HG03558 (cell line): ENCODE data around the gene ADAM11.

ENCODE experiments used
- ATAC-seq: cut with Tn5 transposase; IDR thresholded peaks from one replicate; pipeline ENCODE4 v1.9.1; 2021; ENCODE audit warnings: moderate number of reproducible peaks; ENCODE audit not compliant: unreplicated experiment; ENCODE audit errors: extremely low read depth

ADAM11 gene

DNA sequence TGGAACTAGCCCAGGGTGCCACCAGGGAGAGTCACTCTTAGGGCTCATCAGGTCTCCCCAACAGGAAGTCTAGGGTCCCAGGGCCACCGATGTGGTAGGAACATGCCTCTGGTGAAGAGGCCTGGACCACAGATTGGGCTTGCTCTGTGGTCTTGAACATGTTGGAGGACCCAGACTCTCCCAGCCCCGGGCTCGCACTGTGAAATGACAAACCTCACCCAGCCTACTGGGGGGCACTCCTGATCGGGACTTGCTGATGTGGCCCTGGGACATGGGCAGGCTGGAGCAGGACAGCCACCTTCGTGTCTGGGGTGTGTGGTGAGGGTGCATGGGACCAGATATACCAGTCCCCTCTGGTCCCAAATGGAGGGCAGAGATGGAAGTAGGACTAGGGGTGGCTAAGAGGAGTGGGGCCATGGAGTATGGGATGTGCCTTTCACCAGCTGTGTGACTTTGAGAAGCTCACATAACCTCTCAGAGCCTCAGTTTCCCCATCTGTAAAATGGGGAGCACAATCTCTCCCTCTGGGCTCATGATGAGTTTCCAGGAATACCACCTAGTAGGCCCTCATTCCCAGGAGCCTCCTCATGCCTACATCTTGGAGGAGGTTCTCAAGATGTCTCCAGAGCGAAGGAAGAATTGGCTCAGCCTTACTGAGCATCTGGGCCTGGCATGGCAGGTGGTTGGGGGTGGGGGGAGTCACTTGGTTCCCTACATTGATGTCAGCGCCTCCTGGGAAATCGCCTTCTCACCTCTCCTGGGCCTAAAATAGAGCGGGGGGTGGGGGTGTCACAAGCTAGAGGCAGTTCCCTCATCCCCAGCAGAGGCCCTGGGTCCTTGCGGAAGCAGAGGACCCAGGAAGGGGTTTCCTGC, 1.5 kb upstream of the ADAM11 start:
- no peak for ATAC-seq

DNA sequence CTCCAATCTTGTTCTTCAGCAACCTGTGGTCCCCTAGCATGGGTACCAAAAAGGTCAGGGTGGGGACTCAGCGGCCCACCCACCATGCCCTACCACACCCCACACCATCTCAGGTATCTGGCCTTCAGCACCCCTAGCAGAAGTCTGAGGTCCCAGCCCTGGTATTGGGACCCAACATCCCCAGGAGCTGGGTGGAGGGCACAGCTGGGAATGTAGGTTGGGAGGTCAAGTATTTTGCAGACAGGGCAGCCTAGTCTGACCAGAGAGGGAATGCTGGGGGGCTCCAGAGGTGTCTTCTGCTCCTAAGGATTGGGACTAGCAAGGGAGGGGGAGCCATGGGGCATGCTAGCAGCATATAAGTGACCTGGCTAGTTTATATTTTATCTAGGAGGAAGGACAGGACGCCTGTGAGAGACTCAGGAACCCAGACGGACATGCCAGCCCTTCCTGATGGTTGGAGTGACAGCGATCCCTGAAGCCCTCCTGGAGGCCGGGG, 822 bp upstream of the ADAM11 start:
- ATAC-seq: no peak

DNA sequence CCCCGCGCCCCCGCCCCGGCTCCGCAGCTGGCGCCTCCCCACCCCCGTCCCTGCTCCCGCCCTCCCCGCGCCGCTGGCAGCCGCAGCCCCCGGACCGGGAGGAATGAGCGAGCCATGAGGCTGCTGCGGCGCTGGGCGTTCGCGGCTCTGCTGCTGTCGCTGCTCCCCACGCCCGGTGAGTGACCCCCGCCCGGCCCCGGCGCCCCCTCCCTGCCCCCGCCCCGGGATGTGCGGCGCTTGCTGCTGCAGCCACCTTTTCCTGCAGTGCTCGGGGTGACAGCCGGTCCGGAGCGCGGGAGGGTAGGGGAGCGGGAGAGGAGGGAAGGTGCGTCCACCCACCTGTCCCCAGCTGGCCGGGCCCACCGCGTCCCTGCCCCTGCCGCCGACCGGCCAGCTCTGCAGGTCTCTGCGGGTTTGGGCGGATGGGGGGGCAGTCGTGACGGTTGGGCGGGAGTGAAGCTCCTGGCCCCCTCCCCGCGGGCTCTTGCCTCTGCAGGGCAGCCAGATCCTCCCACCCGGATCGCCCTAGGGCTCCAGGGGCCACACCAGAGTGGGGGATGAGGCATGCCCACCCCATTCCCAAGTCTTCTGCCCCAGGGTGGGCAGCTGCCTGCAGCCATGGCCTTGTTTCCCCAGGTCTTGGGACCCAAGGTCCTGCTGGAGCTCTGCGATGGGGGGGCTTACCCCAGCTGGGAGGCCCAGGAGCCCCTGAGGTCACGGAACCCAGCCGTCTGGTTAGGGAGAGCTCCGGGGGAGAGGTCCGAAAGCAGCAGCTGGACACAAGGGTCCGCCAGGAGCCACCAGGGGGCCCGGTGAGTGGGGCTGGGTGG, 513 bp downstream of the ADAM11 start:
- ATAC-seq: no peak

DNA sequence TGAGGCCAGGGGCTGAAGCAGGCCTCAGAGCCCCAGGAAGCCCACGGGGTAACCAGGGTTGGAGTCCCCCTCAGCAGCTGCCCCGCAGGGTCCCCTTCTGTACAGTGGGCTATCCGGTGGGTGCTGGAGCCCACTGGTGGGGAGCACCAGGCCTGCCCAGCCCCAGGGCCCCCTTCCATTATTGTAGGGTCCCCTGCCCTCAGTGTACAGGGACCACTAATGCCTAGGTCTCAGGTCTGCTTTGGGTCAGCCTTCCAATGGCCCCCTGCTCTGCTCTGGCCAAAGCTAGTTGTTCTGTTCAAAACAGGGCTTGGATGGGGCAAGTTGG, 1.1 kb downstream of the ADAM11 start:
- no peak for ATAC-seq

DNA sequence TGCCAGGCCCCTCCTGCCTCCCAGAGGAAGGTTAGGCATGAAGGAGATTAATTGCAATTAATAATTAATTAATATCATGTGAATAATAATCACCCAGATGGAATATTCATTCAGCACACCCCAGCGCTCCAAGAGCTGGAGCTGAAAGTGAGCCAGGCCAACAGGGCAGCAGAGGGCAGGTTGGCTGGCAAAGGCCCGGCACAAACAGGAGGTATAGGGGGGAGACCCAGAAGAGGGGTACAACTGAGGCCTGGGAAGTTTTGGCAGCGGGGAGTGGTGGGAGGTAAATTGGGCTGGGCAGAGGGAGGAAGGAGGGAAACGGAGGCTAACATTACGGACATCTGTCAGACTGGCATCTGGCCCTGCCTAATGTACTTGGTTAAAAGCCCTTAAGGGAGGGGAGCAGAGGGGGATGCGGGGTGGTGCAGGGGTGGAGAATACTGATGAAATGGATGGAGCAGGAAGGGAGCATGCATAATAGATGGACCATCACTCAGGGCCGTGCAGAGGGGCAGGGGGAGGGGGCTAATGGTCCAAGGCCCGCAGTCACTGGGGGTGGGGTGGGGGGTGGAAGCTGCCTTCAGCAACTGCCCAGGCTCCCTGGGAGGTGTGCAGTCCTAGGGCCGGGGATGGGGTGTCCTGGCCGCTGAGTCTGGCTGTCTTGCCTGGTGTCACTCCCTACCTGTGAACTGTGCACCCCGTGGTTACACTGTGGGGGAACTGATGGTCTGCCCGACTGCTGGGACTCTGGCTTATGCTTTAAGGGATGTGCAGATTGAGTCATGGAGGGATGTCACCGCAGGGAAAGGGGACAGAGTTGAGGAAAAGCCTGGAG, 1.9 kb downstream of the ADAM11 start:
- ATAC-seq: no peak

DNA sequence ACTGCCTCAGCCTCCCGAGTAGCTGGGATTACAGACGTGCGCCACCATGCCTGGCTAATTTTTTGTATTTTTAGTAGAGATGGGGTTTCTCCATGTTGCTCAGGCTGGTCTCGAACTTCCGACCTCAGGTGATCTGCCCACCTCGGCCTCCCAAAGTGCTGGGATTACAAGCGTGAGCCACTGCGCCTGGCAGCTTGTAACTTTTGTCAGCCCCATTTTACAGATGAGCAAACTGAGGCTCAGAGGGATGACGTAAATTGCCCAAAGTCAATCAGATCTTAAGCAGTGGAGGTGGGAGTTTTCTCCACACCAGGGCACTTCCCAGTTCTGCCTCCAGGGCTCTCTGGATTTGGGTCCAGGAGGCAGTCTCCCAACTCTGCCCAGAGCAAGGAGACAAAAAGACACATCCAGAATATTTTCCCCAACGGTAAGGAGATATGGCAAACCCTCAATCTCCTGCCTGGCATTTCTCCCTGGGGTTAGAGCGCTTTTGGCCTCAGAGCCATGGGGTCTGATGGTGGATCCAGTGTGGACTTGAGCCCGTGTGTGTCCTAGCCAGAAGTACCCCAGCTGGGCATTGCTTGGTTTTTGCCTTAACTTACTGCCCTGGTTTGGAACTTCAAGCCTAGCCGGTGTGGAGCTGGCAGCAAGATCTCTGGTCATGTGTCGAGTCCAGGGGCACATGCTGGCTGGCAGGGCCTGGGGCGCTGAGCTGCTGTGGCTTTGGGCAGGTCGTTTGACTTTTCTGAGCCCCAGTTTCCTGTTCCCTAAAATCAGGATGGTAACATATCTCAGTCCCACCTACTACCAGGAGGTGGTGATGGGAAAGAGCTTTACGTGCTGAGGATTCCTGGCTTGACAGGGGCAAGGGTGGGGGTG, 3.4 kb downstream of the ADAM11 start:
- ATAC-seq: no peak

DNA sequence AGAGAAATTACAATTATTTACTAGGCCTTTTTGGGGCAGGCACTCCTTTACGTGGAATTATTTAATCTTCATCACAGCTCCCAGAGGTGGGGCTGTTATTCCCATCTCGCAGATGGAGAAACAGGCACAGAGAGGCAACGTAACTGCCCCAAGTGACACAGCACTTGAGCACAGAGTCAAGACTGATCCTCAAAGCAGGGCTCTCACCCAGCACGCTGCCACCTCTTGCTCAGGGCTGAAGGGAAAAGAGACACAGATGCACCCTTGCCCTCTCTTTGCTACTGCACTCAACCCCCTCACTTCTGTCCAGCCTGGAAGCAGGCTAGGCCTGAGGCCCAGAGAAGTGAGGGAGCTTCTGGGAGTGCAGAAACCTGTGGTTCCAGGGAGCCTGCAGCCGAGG, 4.4 kb downstream of the ADAM11 start:
- ATAC-seq: no peak

DNA sequence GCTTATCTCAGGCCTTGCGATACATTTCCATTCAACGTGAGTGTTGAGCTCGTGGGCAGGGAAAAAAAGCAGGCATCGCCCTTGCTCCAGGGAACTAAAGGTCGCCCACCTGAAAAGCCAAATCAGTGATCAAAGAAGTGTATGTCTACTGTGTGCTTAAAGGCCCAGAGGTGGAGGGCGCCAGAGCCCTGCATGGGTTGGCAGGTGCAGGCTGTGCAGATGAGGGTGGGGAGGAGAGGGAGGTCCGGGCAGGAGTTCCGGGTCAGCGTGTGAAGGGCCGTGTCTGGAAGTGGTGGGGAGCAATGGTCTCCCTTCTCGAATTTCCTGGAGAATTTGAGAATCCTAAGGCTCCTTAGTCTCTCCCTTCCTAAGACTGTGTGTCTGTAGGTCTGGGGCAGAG, 7.2 kb downstream of the ADAM11 start:
- ATAC-seq: no peak

DNA sequence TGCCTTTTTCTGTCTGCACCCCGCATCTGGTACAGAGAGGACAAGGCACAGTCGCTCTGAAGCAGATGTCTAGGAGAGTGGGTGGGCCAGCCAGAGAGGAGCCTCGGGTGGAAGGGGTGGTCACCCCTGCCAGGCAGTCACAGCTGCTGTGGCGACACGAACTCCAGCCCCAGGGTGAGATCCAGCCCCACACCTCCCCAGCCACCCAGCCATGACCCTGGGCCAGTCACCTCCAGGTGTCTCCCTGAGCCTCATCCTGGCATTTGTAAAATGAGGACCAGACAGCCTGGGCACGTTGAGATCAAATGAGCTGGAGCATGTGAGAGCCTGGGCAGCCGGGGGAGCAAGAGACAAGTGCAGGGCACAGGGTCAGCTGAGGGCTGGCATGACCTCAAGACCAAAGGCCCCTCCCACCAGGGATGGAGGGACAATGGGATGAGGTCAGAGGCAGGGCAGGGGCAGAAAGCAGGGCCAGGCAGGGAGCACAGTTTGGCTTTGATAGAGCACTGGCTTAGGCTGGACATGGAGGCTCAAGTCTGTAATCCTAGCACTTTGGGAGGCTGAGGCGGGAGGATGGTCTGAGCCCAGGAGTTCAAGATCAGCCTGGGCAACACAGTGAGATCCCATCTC, 7.7 kb downstream of the ADAM11 start:
- ATAC-seq: no peak

DNA sequence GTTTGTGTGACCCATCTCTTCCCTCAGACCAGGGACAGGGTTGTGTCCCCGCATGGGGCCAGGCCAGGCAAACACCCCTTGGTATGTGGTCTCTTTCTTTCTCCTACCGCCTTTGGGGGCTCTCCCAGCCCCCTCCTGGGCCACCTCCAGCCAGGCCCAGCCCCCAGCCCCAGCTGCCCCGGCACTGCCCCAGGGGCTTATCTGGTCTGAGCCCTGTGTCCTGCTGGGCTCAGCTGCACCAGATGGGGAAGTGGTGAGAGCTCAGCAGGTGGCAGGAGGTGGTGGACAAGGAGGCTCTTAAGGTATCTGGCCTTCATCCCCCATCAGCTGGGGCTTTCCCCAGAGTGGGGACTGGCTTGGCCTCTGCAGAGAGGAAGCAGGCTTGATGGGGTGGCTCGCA, 8.7 kb downstream of the ADAM11 start:
- no peak for ATAC-seq

DNA sequence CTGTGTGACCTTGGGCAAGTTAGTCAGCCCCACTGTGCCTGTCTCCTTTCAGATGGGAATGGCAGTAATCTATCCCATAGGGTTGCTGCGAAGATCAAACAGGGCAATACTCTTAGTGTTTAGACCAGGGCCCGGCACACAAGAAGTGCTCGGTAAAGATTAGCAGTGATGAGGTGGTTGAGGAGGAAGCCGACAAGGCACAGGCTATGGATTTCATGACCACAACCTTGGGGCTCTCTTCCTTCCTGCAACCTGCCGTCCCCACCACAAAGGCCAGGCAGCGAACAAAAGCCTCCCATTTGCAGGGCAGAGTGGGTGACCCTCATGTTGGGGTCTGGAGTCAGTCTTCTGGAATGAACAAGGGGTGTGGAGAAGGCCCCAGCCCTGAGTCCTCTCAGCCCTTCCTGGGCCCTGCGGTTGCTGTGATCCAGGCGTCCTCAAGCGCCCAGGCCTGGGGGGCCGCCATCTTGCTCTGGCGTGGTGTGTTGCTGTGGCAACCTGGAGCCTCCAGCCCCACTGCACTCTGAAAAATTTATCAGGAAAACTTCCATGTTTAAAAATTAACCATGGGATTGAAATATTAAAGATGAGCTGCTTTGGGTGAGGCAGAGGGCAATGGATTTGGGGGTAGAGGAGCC, 9.8 kb downstream of the ADAM11 start:
- ATAC-seq: no peak

DNA sequence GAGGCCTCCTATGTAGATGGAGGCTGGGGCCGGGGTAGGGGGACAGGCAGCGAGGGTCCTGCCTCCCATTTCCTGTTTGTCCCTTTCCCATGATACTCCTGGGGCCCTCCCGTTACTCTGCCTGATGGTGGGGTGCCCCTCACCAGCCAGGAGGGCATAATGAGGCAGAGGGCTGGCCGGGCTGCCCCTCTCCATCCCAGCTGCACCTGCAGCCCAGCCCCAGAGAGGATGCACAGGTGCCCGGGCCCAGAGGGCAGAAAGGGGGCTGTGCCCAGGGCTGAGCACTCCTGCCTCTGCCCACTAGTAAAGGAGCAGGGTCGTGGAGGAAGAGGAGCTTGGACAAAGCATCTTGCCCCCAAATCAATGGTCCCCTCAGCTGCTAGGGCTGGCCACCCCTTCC, 10.4 kb downstream of the ADAM11 start:
- no peak for ATAC-seq

DNA sequence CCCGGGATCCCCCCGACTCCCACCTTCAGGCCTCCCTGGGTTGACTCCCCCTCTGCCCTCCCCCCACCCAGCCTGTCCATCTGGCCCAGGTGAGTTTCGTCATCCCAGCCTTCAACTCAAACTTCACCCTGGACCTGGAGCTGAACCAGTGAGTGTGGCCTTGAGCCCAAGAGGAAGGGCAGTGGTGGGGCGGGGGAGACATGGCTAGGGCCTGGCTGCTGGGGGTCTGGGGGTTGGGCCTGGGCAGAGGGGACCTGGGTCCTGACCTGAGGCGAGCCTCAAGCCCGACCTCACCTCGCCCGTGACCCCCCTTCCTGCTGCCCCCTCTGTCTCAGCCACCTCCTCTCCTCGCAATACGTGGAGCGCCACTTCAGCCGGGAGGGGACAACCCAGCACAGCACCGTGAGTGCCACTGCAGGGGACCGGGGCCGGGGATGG, 10.9 kb downstream of the ADAM11 start:
- ATAC-seq: no peak

DNA sequence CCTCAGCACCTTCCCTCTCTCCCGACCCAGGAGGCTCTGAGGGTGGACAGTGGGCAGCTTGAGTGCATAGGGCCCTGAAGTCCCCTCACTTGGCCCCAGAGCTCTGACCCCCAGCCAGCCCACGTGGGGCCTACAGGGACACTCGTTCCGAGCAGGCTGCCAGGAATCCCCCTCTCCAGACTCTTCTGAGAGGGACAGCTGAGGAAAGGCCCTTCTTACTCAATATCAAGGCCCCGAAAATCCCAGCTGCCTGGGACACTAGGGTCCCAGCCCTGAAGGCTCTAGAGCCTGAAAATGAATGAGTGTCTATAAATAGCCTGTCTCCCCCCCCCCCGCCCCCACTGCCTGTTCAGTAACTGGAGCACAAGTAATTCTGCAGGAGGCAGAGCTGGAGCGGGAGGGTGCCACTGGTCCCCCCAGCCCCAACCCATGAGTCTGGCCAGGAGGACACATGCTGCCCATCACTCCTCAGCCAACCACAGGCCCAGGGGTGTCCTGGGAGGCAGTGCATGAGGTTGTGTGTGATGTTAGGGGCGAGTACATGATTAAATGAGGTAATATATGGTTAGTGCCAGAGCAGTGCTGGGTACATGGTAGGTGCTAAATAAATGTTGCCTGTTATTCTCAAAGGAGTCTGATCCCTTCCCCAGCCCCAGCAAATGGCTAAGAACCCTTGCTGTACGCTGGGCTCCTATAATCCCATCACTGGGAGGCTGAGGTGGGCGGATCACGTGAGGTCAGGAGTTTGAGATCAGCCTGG, 11.6 kb downstream of the ADAM11 start:
- ATAC-seq: no peak

DNA sequence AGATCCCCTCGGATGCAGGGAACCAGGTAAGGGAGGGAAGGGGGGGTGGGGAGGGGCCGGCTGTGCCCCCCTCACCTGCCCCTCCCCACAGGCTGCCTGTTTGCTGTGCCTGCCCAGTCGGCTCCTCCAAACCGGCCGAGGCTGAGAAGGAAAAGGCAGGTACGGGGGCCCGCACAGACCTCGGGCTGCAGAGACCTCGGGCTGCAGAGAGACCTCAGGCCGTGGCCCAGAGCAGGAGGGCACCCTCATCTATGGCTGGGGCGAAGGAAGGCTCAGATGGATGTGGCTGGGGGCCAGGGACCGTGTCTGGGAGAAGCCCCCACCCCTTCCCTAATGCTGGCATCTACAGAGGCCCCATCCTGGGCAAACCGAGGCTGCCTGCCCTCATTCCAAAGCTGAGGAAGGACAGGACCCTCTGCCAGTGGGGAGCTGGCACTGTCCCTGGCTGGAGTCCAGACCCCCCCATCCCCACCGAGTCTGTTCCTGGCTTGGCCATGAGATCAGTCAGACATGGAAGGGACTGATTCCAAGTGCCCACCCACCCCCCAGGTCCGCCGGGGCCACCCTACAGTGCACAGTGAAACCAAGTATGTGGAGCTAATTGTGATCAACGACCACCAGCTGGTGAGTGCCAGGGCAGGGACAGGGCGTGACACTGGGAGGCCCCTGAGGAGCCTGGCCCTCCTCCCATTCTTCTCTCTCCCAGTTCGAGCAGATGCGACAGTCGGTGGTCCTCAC, 13.7 kb downstream of the ADAM11 start:
- ATAC-seq: no peak

DNA sequence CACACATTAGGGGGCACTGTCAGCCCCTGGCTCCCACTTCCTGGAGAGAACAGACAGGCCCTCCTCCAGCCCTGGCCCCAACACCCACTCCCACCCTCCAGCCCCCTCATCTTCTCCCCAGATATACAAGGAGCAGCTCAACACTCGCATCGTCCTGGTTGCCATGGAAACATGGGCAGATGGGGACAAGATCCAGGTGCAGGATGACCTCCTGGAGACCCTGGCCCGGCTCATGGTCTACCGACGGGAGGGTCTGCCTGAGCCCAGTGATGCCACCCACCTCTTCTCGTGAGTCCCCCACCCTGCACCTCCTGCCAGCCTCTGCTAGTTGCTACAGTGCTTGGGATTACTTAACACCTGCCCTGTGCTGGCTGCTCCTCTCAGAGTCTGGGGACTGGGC, 14.4 kb downstream of the ADAM11 start:
- ATAC-seq: no peak
